ENCODE results near the gene SH3BP4.

GRCh38 chr2:235098269-235098668 is 146.5 kb downstream of the SH3BP4 start:
- TF ChIP-seq EZH2 (IDR thresholded peaks at IDR 0.05) = no peak
- TF ChIP-seq POLR2AphosphoS5 (IDR thresholded peaks at IDR 0.05; ENCODE audit: borderline replicate concordance, low read depth, low read length) = no peak
- no peak for TF ChIP-seq FOXP2 (optimal IDR thresholded peaks at IDR 0.05; ENCODE audit: control extremely low read depth, extremely low read length, insufficient read depth)
